Measurements from ENCODE around the gene FILIP1.

FILIP1 gene

DNA sequence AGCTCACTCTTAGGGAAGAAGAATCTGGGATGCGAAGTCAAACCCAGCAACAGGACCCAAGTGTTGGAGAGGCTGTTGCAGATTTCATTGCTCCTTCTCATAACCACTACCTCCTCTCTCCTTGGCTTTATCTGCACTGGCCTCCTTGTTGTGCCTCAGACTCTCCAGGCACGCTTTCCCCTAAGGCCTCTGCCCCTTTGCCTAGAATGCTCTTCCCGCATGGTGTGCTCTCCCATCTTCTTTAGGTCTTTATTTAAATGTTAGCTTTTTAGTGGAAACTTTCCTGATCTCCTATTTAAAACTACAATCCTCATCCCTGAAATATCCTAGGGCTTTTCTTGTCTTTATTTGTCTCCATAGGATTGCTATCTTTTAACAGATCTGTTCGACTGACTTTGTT lies 114.1 kb downstream of the FILIP1 start:
- DNase-seq (ENCODE audit: low spot score), result no peak

DNA sequence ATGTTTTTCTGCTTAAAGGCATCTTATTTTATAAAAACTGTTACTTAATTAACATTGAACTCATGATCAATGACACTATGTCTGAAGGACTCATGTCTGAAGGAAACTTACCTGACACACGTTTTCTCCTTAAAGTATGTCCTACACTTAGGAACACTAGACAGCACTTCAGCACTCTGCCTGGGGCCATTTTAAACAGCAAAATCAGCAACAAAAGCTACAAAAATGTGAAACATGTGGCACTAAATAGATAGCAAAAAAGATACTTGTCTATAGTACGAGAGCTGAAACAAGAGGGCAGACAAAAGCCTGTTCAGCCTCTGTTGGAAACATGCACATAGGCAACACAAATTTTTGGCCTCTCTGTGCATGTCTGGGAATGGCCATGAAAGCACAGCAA lies 115.5 kb downstream of the FILIP1 start:
- DNase-seq (ENCODE audit: low spot score), result no peak

DNA sequence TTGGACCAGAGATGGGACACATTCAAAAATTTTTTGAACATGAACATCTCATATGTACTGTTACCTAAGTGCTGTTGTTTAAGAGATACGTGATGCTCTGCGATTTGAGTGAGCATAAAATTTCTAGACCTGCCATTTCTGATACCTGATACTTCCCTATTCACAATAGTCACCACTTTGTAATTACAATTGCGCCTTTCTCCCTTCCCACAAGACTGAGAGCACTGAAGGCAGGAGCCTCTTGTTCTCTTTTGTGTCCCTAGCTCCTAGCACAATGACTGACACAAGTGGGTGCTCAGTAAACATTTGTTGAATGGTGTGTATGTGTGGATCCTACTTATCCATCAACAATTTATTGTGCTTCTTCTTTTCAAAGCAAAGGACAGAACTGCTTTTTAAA lies 116.2 kb downstream of the FILIP1 start:
- DNase-seq (ENCODE audit: low spot score), result no peak

DNA sequence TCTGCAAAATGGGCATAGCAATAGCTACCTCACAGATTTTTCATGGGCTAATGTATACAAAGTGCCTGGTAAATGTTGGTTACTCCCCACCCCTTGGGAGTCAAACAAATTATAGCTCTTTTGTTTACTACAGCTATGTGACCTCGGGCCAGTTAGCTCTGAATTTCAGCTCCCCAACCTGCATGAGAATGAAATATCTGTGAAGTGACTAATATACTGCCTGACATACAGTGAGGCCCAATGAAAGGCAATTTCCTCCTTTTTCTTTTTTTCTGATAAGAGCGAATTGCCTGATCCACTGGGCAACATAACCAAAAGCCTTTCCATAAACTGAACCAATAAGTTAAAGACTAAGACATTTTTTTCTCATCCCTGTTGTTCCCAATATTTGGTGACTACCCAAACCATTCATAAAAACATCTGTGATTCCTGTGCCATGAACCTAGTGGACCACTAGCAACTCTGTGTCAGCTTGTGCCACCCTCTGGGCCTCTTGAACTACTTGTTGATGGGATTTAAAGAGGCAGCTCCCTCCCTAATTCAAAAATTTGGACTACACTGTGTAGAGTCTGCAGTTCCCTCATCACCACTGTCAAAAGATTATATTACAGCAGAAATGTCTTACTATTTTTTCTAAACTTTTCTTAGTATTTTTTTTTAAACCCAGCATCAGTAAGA lies 117.1 kb downstream of the FILIP1 start:
- no peak for DNase-seq (ENCODE audit: low spot score)

DNA sequence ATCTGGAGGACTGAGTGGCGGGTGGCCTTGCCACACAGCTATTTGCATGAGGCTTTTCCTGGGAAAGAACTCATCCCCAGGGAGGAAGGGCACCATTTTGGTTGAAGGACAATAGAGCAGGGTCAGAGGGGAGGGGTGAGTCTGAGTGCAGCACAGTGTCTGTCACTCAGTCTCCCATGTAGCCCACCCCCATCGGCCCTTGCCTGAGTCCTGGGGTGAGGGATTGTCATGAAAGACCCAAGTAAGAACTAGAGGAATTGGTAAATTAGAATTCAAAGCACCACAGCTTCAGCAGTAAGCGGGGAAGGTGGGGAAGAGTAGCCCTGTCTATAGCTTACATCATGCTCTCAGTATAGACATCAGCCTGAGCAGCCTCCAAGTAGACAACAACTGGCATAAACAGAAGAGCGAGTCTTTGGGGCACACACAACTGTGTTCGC lies 118.6 kb downstream of the FILIP1 start:
- no peak for DNase-seq (ENCODE audit: low spot score)

DNA sequence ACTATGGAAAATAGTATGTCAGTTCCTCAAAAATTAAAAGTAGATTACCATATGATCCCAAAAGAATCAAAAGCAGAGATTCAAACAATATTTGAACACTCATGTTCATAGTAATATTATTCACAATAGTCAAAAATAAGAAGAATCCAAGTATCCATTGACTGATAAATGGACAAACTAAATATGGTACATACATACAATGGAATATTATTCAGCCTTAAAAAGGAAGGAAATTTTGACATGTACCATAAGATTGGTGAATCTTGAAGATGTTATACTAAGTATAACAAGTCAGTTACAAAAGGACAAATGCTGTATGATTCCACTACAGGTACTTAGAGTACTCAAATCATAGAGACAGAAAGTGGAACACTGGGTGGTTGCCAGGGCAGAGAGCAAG lies 120.7 kb downstream of the FILIP1 start:
- no peak for DNase-seq (ENCODE audit: low spot score)

DNA sequence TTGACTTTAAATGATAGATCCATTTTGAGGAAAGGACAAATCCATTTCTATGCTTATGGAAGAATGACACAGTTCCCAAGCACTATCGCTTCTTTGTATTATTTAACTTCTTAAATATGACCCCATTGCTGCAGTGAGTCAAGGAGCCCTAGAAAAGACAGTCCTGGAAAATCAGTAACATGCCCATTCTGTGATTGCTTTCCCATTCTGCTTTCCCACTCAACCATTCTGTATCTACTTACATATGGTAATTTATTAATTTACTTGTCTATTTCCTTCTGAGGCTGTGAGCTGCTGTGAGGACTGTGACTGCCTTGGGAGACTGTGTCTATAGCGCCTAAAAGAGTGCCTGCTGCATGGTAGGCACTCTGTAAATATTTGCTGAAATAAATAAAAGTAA lies 123.6 kb downstream of the FILIP1 start:
- DNase-seq (ENCODE audit: low spot score), result no peak

DNA sequence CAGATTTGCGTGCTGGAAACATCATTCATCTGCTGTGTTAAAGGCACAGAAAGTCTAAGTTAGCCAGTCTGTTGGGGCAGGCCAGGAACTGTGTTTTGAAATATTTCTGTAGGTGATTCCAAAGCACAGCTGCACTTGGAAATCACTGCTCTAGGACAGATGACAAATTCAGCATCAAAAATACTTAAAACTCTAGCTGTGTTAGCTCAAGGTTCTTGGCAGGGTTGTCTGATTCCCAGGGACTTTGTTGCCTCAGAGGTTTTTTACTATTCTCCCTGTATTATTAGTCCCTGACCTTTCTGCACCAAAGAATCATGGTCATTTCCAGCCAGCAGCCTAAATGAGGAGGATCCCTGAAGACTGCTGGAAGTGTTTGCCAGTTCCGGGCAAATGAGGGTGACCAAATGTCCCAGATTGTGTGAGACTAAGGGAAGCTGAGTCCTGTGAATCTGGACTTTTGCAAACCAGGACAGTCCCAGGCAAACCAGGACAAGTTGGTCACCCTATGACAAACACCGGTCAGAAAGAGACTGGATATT lies 124.7 kb downstream of the FILIP1 start:
- no peak for DNase-seq (ENCODE audit: low spot score)

DNA sequence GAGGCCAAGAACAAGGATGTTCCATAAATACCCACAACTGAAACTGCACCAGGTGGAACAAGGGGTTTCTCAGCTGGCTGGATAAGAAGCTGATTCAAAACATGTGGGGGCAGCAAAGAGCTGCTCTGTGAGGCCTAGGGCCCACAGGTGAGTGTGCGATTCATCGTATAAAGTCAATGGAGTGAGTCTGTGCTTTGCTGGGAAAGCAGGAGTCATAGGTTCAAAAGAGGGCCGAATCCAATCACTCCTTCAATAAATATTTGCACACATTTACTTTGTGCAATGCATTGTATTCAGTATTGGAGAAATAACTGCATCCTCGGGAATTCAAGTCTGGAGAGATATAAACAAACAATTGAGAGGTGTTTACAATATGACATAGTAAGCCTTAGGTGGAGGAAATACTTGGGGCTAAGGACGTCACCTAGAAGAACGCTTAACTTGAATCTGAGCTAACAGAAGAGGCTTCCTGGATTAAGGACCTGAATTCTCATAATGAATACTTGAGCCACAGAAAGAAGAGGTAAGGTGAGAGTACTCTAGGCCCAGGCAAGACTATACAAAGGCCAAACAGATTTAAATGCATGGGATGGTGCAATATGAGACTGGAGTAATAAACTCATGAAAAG lies 125.3 kb downstream of the FILIP1 start:
- DNase-seq (ENCODE audit: low spot score), result no peak

DNA sequence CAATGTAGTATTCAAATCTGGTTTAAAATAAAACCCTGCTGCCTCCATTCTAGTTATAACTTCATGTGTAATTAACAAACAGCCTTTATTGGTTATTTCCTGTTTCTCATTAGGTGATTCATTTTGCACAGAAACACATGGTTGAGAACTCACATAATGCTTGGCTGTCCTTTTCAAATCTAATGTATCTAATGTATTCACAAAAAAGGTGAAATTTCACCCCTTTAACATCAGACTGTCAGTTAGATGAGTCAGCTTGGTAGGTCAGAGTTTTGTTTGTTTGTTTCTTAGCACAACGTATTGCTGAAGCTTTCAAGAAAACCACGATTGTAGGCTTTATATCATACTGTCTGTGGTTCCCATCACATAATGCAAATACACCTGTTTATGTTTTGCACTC lies 130.3 kb downstream of the FILIP1 start:
- no peak for DNase-seq (ENCODE audit: low spot score)

DNA sequence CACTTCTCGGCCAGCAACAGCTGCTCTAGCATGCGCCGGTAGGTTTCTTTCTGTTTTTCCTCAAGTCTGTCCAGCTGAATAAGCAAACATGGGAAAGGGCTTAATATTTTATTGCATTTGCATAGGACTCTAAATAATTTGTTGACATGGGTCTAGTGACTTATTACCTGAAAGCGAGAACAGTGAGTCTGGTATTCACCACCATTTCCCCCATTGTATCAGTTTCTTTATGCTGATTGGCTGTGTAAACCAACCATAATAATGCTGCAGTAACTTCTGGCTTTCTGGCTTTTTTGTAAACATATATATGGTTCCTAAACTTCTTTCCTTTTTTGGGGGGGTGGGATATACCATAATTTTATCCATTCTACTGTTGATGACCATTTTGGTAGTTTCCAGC lies 140.0 kb downstream of the FILIP1 start:
- no peak for DNase-seq (ENCODE audit: low spot score)

DNA sequence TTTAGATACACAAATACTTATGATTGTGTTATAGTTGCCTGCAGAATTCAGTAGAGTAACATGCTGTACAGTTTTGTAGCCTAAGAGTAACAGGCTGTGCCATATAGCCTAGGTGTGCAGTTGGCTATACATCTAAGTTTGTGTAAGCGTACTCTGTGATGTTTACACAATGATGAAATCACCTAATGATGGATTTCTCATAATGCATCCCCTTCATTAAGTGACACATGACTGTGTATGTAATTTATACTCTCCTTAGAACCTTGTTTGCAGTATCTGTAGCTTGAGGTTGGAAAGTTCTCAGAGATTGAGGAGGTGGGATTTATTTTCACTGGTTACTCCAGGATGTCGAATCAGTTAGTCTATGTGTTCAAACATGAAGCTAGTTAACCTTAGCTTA lies 142.0 kb downstream of the FILIP1 start:
- no peak for DNase-seq (ENCODE audit: low spot score)

DNA sequence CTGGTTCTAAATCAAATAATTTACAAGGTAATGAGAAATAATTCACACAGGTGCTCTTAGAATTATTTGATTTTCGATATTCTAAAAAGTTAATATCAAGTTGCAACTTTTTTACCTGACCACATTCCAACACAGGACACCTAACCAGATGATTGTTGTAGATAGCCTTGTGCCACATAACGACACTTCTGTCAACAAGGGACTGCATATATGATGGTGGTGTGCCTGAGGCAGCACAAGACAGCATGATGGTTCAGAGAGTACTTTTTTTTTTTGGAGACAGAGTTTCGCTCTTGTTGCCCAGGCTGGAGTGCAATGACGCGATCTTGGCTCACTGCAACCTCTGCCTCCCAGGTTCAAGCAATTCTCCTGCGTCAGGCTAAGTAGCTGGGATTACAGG lies 142.8 kb downstream of the FILIP1 start:
- no peak for DNase-seq (ENCODE audit: low spot score)

DNA sequence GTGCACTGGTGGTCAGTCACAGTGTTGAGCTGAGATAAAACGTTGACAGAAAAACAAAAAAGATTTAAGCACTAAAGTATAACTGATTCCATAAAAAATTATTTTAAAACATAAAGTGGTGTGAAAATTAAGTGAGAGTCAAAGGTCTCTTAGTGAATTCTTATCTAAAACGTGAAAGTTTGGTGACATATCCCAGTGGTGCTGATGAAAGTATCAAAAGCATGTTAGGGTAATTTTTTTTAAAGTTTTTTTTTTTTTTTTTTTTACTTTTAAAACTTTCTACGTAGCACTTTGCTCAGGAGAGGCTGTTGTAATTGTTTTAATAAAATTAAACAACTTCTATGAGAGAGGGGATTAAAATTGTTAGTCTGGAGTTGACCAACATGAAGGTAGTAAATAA lies 143.4 kb downstream of the FILIP1 start:
- no peak for DNase-seq (ENCODE audit: low spot score)

DNA sequence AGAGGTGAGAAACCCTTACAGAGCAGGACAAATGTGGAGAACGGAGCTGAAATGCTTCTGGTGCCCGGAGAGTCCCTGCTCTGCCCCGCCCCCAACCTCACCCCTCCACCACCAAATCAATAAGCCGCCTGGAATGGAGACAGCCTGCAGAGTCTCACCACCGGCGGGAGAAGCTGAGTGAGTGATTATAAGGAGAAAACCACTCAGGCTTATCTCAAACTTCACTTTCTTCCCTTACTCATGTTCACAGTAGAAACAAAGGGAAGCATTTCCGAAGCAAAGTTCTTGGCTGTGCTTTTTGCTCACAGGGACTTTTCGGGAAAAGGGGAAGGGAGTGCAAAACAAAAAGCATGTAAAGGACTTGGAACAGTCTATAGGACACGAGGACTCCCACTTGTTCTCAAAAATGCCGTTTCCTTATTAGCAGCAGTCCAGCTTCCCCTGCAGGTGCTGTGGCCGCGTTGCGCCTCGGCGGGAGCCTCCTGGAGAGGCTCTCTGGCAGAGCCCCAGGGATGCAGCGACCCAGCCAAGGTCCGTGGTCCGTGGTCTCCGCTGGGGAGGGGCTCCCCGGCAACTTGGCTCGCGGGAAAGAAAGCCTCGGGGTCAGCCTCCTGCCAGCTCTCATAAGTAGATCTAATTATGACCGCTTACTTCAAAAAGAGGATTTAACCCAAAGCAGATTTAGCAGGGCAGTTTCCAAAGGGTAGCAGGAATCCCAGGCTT lies 144.2 kb downstream of the FILIP1 start:
- peak; percentile 3 for DNase-seq (ENCODE audit: low spot score)

DNA sequence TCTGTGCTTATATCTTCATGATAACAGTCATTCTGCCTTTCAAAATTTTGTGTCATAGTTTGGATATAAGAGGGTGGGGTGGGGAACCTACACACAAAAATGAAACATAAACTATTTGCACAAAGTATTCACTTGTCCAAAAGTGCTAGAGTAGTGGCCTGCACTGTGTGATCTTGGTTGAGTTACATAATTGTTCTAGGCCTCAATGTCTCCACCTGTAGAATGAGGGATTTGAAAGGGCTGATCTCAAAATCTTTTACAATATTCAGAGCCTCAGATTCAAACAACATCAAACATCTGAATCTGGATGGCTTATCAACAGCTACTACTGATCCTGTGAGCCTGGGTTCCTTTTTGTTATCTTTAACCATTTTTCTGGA lies 144.7 kb downstream of the FILIP1 start:
- DNase-seq (ENCODE audit: low spot score), result no peak

DNA sequence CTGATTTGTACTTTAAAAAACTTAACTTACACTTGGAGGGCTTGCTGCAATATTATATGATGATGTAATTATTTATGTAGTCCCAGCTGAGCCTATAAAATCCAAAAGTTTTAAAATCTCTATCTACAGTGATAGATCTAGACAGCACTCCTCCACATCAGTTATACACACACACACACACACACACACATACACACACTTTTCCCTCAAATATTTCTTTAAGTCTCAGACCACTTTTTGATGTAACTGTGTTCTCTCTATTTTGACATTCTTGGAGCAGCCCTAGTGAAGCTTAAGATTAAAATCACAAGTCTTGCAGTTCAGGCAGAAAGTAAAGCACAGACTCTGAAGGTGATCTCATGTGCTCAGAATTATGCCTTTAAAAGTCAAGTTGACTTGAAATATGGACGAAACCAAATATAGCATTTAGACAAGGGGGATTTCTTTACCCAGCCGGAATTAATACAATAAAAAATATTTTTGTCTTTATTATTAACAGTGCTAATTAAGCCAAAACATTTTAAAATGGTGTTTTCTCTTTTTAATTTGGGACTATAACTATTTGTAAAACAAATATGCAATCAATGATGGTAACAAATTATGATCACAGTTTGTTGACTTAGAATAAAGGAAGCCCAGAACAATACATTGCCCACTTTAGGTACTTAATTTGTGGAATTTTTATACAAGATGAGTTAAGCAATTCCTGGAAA lies 145.5 kb downstream of the FILIP1 start:
- DNase-seq (ENCODE audit: low spot score), result no peak

DNA sequence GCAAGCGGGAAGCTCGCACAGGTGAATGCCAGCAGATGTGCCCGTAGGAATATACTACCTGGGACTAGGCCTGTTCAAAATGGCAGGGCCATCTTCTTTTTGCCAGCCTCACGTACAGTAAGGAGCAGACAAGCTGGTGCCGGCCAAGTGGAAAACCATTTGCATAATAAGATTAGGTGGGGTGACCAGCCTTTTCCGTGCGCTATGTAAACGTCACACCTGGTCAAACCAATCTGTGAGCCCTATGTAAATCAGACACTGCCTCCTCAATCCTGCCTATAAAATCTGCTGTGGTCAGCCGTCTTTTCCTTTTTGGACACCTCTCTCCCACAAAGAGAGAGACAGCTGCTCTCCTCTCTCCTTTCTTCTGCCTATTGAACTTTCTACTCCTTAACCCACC lies 148.2 kb downstream of the FILIP1 start:
- DNase-seq (ENCODE audit: low spot score), result no peak

DNA sequence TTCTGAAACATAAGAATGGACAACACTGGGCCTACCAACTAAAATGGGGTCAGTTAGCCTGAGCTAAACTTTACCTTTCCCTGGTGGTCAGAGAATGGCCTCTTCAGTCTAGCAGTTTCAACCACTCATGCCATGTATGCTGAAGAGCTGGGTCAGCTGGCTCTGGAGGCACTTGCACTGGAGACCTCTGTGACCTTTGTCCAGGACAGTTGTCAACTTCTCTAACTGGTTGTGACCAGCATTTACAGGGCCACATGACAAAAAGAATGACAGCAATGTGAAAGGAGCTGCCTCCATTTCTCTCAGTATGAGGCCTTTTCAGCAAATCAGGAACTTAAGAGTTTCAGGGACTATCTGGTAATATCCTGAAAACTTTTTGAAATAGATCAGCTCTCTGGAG lies 149.1 kb downstream of the FILIP1 start:
- no peak for DNase-seq (ENCODE audit: low spot score)

DNA sequence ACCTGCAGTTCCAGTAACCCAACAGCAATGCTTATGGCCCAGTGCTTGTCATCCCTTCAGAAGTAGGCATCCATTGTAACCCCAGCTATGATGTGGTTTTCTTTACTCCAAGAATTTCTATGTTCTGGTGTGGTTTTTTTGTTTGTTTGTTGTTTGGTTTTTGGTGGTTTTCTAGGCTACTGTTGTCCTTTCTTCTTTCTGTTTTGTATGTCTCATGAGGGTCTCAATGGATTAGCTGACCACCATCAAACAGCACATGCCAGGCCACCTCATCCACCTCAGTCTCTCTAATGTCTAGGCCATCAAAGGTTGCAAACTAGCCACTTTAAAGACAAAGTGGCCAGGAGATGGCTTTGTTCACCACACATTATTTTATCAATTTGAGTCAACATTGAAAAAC lies 149.6 kb downstream of the FILIP1 start:
- no peak for DNase-seq (ENCODE audit: low spot score)

DNA sequence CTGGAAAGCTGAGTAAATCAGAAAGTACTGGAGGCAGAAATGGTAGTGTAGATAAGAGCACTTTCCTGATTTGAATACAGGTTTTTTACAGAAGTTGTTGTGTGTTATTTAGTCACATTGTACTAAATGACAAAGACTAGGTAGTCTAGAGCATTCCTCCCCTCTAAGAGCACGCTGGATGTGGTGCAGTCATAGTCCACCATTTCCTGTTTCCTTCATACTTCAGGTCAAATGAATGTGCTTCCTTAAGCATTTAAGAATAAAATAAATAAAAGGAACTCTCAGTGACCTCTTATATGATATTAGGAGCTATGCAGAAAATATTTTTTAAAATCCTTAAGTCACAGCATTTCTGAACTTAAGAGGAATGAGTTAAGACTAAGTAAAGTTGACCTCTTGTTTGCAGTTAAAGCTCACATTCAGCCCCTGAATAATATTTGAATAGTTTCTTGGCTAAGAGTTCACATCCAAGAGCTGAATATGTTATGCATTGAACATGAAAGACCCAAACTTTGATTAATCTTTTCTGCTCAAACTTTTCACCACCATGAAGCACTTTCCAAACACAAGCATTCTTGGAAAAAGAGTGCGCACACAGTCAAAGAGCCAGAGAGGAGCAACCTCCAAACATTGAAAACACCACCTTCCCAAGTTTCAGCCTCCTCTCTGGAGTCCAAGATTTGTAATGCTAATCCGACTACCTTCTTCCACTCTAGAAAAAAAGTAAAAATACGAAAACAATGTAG lies 155.6 kb downstream of the FILIP1 start:
- no peak for DNase-seq (ENCODE audit: low spot score)
